ENCODE data around the gene NDUFB3.

DNA sequence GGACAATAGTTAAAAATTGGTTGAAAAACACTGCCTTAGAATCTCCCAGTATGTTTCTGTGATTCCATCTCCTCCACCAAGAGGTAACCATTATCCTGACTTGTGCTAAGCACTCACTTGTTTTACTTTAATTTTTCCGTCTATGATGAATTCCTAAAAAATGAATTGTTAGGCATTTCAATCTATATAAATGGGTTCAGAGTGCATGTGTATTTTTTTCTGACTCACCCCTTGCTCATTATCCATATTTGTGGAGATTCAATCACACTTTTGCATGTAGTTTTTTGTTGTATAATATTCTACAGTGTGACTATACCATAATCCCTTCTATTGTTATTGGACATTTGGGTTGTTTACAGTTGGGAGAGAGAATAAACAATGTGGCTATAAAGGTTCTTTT lies 1.3 kb downstream of the NDUFB3 start:
- TF ChIP-seq GATA2 (IDR thresholded peaks at IDR 0.05; ENCODE audit: low read depth, low read length): no peak
- TF ChIP-seq GATA3 (IDR thresholded peaks at IDR 0.05; ENCODE audit: low read depth, low read length): no peak
